H1 (cell line): ENCODE results near the gene ZDHHC22. TPM values are rescaled to one million over a fixed set of nuclear protein-coding genes. Genes with fewer than 3 reads are reported as not detected.

ENCODE experiments used
- polyA plus RNA-seq, 7 experiments: library from polyadenylated mRNA; depleted of rRNA in 3 of 7; stranded (reverse) in 5 of 7; unstranded in 2 of 7; fragments of >200 nt in 5 of 7; fragments of 200-250 nt in 2 of 7; gene quantifications; 1 replicate in 5 of 7; 2 replicates in 1 of 7; 4 replicates in 1 of 7; pipeline versions ENCODE4 v1.2.1 to v1.2.3, GENCODE V29; 2011 to 2013; ENCODE audit warnings: missing spikeins in 2 of 7, mixed read lengths in 2 of 7
- total RNA-seq: library from RNA; stranded (reverse); fragmentation: NEBNext Ultra II Directional; extraction: Animal tissue kit (Norgen Biotek cat#: 25700); gene quantifications from 2 replicates; pipeline ENCODE4 v1.2.1, GENCODE V29; 2021

ZDHHC22 gene
- total and polyA plus RNA-seq, 2 of the 8 experiments (the other 6 are each of a cell fraction or from before 2014, with no cell fraction given), result 23.8 to 55.2 TPM

Other genes starting within 250 kb of the ZDHHC22 start
- gene IRF2BPL, start 113.1 kb downstream of the ZDHHC22 start, total RNA-seq, result 57.0 and 59.6 TPM in 2 replicates
- 18.8 and 32.1 TPM in 2 replicates for gene IRF2BPL, start 113.1 kb downstream of the ZDHHC22 start, polyA plus RNA-seq (2011; rRNA removed)
- 31.7 and 32.7 TPM in 2 replicates for gene CIPC, start 43.5 kb downstream of the ZDHHC22 start, total RNA-seq
- 13.3 and 13.9 TPM in 2 replicates for gene CIPC, start 43.5 kb downstream of the ZDHHC22 start, polyA plus RNA-seq (2011; rRNA removed)
- 7.0 and 7.6 TPM in 2 replicates for gene TMEM63C, start 40.0 kb upstream of the ZDHHC22 start, total RNA-seq
- 3.0 and 3.7 TPM in 2 replicates for gene TMEM63C, start 40.0 kb upstream of the ZDHHC22 start, polyA plus RNA-seq (2011; rRNA removed)
- 0.30 and 0.55 TPM in 2 replicates for gene NGB, start 129.4 kb upstream of the ZDHHC22 start, total RNA-seq
- 0.60 and 0.78 TPM in 2 replicates for gene NGB, start 129.4 kb upstream of the ZDHHC22 start, polyA plus RNA-seq (2011; rRNA removed)
- 41.2 and 44.9 TPM in 2 replicates for gene POMT2, start 179.1 kb upstream of the ZDHHC22 start, total RNA-seq
- gene POMT2, start 179.1 kb upstream of the ZDHHC22 start, polyA plus RNA-seq (2011; rRNA removed), result 20.8 and 34.1 TPM in 2 replicates
- 26.6 and 29.1 TPM in 2 replicates for gene GSTZ1, start 179.2 kb upstream of the ZDHHC22 start, total RNA-seq
- 33.6 and 40.3 TPM in 2 replicates for gene GSTZ1, start 179.2 kb upstream of the ZDHHC22 start, polyA plus RNA-seq (2011; rRNA removed)
- gene TMED8, start 235.3 kb upstream of the ZDHHC22 start, total RNA-seq, result 13.1 and 13.4 TPM in 2 replicates
- gene TMED8, start 235.3 kb upstream of the ZDHHC22 start, polyA plus RNA-seq (2011; rRNA removed), result 4.8 and 5.5 TPM in 2 replicates
- gene SAMD15, start 235.6 kb upstream of the ZDHHC22 start, total RNA-seq, result 0.99 and 1.0 TPM in 2 replicates
- 0.17 and 0.42 TPM in 2 replicates for gene SAMD15, start 235.6 kb upstream of the ZDHHC22 start, polyA plus RNA-seq (2011; rRNA removed)